PC-9 (cell line): ENCODE measurements around the gene MAGI1. TPM values are rescaled to one million over a fixed set of nuclear protein-coding genes. Genes with fewer than 3 reads are reported as not detected.

Experiments used
- BruUV-seq: library from RNA; stranded (reverse); fragments of 400-500 nt; replicated peaks from 2 replicates; lab custom pipeline; 2021; lab: Mats Ljungman, UMichigan
- CTCF ChIA-PET: fragments of 300-600 bp; sonication (Branson Sonifier 250); formaldehyde crosslinking; loops from one replicate; lab custom pipeline; 2022; ENCODE audit warnings: antibody characterized with exemption; lab: Charles Lee
- POLR2A ChIA-PET: fragments of 300-600 bp; sonication (Branson Sonifier 250); formaldehyde crosslinking; loops from one replicate; lab custom pipeline; 2022; ENCODE audit warnings: antibody characterized with exemption; ENCODE audit not compliant: unreplicated experiment; lab: Charles Lee
- DNase-seq, 2 experiments: peaks; one replicate each; pipeline versions ENCODE4 v3.0.0 to v3.0.0-alpha.2; 2015 to 2022; ENCODE audit warnings: mixed read lengths in 1 of 2
- H2AFZ ChIP-seq: fragments of 200-600 bp; sonication (generic); 2 replicates; pipeline ENCODE4 v1.8.1; 2017; ENCODE audit warnings: antibody characterized with exemption
- H3F3A ChIP-seq: fragments of 200-600 bp; sonication (generic); 2 replicates; pipeline ENCODE4 v1.8.1; 2017; ENCODE audit warnings: antibody characterized with exemption, mild to moderate bottlenecking, low read depth; ENCODE audit not compliant: insufficient read depth
- H3K27ac ChIP-seq: fragments of 200-600 bp; sonication (generic); 2 replicates; pipeline ENCODE4 v1.6.1; 2016; ENCODE audit warnings: mixed run types
- H3K27me3 ChIP-seq: fragments of 200-600 bp; sonication (generic); 2 replicates; pipeline ENCODE4 v1.6.1; 2016; ENCODE audit warnings: low read depth, mixed run types; ENCODE audit not compliant: insufficient read depth
- H3K36me3 ChIP-seq: fragments of 200-600 bp; sonication (generic); 2 replicates; pipeline ENCODE4 v1.6.1; 2016; ENCODE audit warnings: low read depth, mixed run types
- H3K4me1 ChIP-seq: fragments of 200-600 bp; sonication (generic); replicated peaks from 2 replicates; pipeline ENCODE4 v1.6.1; 2016; ENCODE audit warnings: mixed run types; ENCODE audit not compliant: insufficient read depth
- H3K4me2 ChIP-seq: fragments of 200-600 bp; sonication (generic); 2 replicates; pipeline ENCODE4 v1.6.1; 2017; ENCODE audit warnings: mixed run types
- H3K4me3 ChIP-seq: fragments of 200-600 bp; sonication (generic); 2 replicates; pipeline ENCODE4 v1.6.1; 2016; ENCODE audit warnings: mixed run types
- H3K79me2 ChIP-seq: fragments of 200-600 bp; sonication (generic); 2 replicates; pipeline ENCODE4 v1.6.1; 2017; ENCODE audit warnings: low read depth, mixed run types
- H3K9me2 ChIP-seq: fragments of 200-600 bp; sonication (generic); 2 replicates; pipeline ENCODE4 v1.8.1; 2017; ENCODE audit warnings: mild to moderate bottlenecking; ENCODE audit not compliant: insufficient read depth
- H3K9me3 ChIP-seq: fragments of 200-600 bp; sonication (generic); 2 replicates; pipeline ENCODE4 v1.8.1; 2016; ENCODE audit warnings: low read depth; ENCODE audit not compliant: insufficient read depth
- H4K20me1 ChIP-seq: fragments of 200-600 bp; sonication (generic); 2 replicates; pipeline ENCODE4 v1.8.1; 2017; ENCODE audit not compliant: insufficient read depth
- EZH2 ChIP-seq: fragments of 200-600 bp; sonication (generic); IDR thresholded peaks from 2 replicates; pipeline ENCODE4 v1.8.0; 2017; ENCODE audit warnings: antibody characterized with exemption, low read depth
- intact Hi-C: fragments of 100-400 bp; cut with micrococcal nuclease; formaldehyde crosslinking; loops from one replicate; pipeline ENCODE4 v1.10.0; 2022; ENCODE audit not compliant: unreplicated experiment
- total RNA-seq: library from RNA; stranded (reverse); gene quantifications from 2 replicates; pipeline ENCODE4 v1.2.3, GENCODE V29; 2021
- TF ChIP-seq, protein P1 (sequence below): fragments of 200-600 bp; sonication (generic); conservative IDR thresholded peaks from 2 replicates; pipeline ENCODE4 v1.6.1; 2017; ENCODE audit warnings: mixed run types, antibody characterized with exemption, mild to moderate bottlenecking, moderate library complexity

MAGI1 gene
- total RNA-seq, 1 experiment from 2014 or later: 23.3 TPM

DNA sequence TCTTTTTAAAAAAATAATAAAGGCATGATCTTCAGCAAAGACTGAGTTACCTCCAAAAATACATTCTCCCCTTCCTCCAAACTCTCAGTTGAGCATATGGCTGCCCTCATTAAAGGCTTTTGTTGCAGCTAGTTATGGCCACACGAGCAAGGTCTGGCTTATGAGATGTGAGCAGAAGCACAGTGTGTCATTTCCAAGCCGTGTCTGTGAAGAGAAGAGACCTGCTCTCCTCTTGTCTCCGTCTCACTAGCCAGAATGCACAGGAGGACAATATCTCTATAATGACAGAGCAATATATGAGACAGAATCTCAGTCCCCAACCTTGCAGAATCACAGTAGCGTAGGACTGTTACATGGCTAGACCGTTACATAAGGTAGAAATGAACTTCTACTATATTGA lies 152.3 kb downstream of the MAGI1 start:
- H3K27ac ChIP-seq: no peak overlapping the region
- H3F3A ChIP-seq: no peaks in the 10 kb centered on the region
- H3K9me2 ChIP-seq: no peaks in the 10 kb centered on the region
- no peak overlapping the region for H2AFZ ChIP-seq
- DNase-seq: no peak
- intact Hi-C loops: no loop called here
- H3K27me3 ChIP-seq: no peaks in the 10 kb centered on the region
- BruUV-seq: no TSS peak
- no peaks in the 10 kb centered on the region for H3K9me3 ChIP-seq
- H4K20me1 ChIP-seq: no peaks in the 10 kb centered on the region; the same call in 1 of the 2 replicates
- no peaks in the 10 kb centered on the region for H3K36me3 ChIP-seq
- H3K4me2 ChIP-seq: no peak overlapping the region
- ChIA-PET CTCF (no interaction called here), POLR2A (no interaction called here)
- H3K4me3 ChIP-seq: no peak overlapping the region
- TF ChIP-seq, protein P1, sequence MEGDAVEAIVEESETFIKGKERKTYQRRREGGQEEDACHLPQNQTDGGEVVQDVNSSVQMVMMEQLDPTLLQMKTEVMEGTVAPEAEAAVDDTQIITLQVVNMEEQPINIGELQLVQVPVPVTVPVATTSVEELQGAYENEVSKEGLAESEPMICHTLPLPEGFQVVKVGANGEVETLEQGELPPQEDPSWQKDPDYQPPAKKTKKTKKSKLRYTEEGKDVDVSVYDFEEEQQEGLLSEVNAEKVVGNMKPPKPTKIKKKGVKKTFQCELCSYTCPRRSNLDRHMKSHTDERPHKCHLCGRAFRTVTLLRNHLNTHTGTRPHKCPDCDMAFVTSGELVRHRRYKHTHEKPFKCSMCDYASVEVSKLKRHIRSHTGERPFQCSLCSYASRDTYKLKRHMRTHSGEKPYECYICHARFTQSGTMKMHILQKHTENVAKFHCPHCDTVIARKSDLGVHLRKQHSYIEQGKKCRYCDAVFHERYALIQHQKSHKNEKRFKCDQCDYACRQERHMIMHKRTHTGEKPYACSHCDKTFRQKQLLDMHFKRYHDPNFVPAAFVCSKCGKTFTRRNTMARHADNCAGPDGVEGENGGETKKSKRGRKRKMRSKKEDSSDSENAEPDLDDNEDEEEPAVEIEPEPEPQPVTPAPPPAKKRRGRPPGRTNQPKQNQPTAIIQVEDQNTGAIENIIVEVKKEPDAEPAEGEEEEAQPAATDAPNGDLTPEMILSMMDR: no peak
- H3K79me2 ChIP-seq: peaks cover 18% of the 10 kb centered on the region
- peaks cover 11% of the 10 kb centered on the region for H3K4me1 ChIP-seq

- intact Hi-C loops: no loop called here
These were observed 154.6 kb downstream of the MAGI1 start for GRCh38 chr3:65884071-65884470.

DNA sequence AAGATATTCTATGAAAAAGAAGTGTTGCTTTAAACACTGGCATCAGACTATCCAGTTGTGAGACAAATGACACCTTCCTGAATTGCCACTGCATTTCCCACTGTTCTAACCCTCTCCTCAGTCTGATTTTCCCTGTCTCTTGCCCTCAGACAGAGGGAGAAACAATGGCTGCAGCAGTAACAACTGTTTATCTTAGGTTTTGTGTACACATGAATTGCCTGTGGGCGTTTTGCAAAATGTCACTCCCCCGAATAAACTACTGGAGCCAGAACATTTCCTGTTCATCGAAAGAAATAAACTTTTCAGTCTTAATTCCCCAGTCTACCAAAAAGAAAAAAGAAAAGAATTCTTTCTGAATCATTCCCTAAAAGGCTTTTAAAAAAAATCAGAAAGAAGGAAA lies 155.1 kb downstream of the MAGI1 start:
- Histone ChIP-seq H4K20me1 (no peaks in the 10 kb centered on the region; the same call in 1 of the 2 replicates), H3K27me3 (no peaks in the 10 kb centered on the region), H3F3A (no peaks in the 10 kb centered on the region), H3K27ac (no peak overlapping the region), H2AFZ (no peak overlapping the region), H3K4me2 (peak overlapping the region; percentile 38), H3K36me3 (no peaks in the 10 kb centered on the region), H3K9me2 (no peaks in the 10 kb centered on the region), H3K9me3 (no peaks in the 10 kb centered on the region), H3K4me1 (peaks cover 11% of the 10 kb centered on the region), H3K79me2 (0 out of 2 replicates have a peak, but pooled peaks cover 4% of the 10 kb centered on the region), H3K4me3 (no peak overlapping the region)
- BruUV-seq: no TSS peak
- no peak for DNase-seq
- no peak for TF ChIP-seq EZH2
- TF ChIP-seq, protein P1: no peak
- ChIA-PET POLR2A (no interaction called here), CTCF (no interaction called here)
- intact Hi-C loops: no loop called here

More at GRCh38 chr3:65884071-65884470, 154.6 kb downstream of the MAGI1 start:
- no TSS peak for BruUV-seq
- H3K4me2 ChIP-seq: peak overlapping the region; percentile 38; the same call in 1 of the 2 replicates
- no peak for TF ChIP-seq EZH2
- TF ChIP-seq, protein P1: no peak
- ChIA-PET CTCF (no interaction called here), POLR2A (interaction anchor here (0.6 kb wide), 1 partner anchor 87 kb away, joined by 5 read pairs; no protein-coding TSS in a partner anchor)
- no peaks in the 10 kb centered on the region for H3K9me3 ChIP-seq
- H2AFZ ChIP-seq: no peak overlapping the region
- H3K27ac ChIP-seq: no peak overlapping the region
- no peaks in the 10 kb centered on the region for H3F3A ChIP-seq
- H3K79me2 ChIP-seq: 0 out of 2 replicates have a peak, but pooled peaks cover 4% of the 10 kb centered on the region
- DNase-seq: no peak
- H3K27me3 ChIP-seq: no peaks in the 10 kb centered on the region
- no peaks in the 10 kb centered on the region for H3K36me3 ChIP-seq
- no peaks in the 10 kb centered on the region; the same call in 1 of the 2 replicates for H4K20me1 ChIP-seq
- peaks cover 11% of the 10 kb centered on the region for H3K4me1 ChIP-seq
- H3K4me3 ChIP-seq: no peak overlapping the region
- H3K9me2 ChIP-seq: no peaks in the 10 kb centered on the region
